Esophagus squamous epithelium (tissue), 5 donors: ENCODE measurements around the gene DCDC2B. TPM values are rescaled to one million over a fixed set of nuclear protein-coding genes. Genes with fewer than 3 reads are reported as not detected.
A peak's percentile ranks its signal among the peaks of the same experiment; 100 is the strongest.

ENCODE experiments used
- DNase-seq: peaks from one replicate; lab custom pipeline; 2025; lab: John Stamatoyannopoulos, UW
- H3K27ac ChIP-seq, 4 donors: fragments of 200-600 bp; sonication (generic); one replicate each; pipeline ENCODE4 v1.5.1; 2016 to 2019; ENCODE audit warnings: mild to moderate bottlenecking in 1 of 4
- H3K27me3 ChIP-seq, 4 donors: fragments of 200-600 bp; sonication (generic); 1 replicate in 3 of 4; 2 replicates in 1 of 4; pipeline versions ENCODE4 v1.5.1 to v1.6.0; 2017 to 2021; ENCODE audit warnings: antibody characterized with exemption in 1 of 4
- H3K36me3 ChIP-seq, 3 donors: fragments of 200-600 bp; sonication (generic); one replicate each; pipeline ENCODE4 v1.5.1; 2016 to 2019
- H3K4me1 ChIP-seq, 3 donors: fragments of 200-600 bp; sonication (generic); one replicate each; pipeline ENCODE4 v1.5.1; 2017 to 2019
- H3K4me3 ChIP-seq, 4 donors: fragments of 200-600 bp; sonication (generic); 1 replicate in 3 of 4; 2 replicates in 1 of 4; pipeline ENCODE4 v1.5.1; 2016 to 2019; ENCODE audit warnings: mild to moderate bottlenecking in 2 of 4, moderate library complexity in 1 of 4
- H3K9me3 ChIP-seq, 3 donors: fragments of 200-600 bp; sonication (generic); one replicate each; pipeline ENCODE4 v1.5.1; 2016 to 2019
- POLR2A ChIP-seq, 4 donors: fragments of 450-650 bp; IDR thresholded peaks; one replicate each; pipeline ENCODE4 v1.6.1; 2017; ENCODE audit warnings: antibody characterized with exemption in 4 of 4, mild to moderate bottlenecking in 4 of 4, moderate library complexity in 3 of 4
- WGBS, 2 donors: methylation state at CpG; one replicate each; pipeline ENCODE4 v1.1.5; 2018; 5-methylcytosine and 5-hydroxymethylcytosine counted together
- intact Hi-C: fragments of 100-400 bp; cut with DNase I; formaldehyde crosslinking; loops from one replicate; pipeline ENCODE4 v1.15.0; 2022
- total RNA-seq, 4 donors: library from RNA; depleted of rRNA; stranded (reverse); fragments of >200 nt; gene quantifications; one replicate each; pipeline ENCODE4 v1.1.0, GENCODE V29; 2016
- TF ChIP-seq, protein P1 (sequence below), 6 experiments: fragments of 450-650 bp in 4 of 6; fragments of 200-600 bp in 2 of 6; sonication (generic) in 2 of 6; IDR thresholded peaks; one replicate each; pipeline ENCODE4 v1.5.1; 2016 to 2019; ENCODE audit warnings: antibody characterized with exemption in 6 of 6, mild to moderate bottlenecking in 4 of 6, moderate library complexity in 4 of 6
- donor health status: DM: yes; HTN: yes; CAD: no.

Gene DCDC2B
- total RNA-seq, 4 donors from 2014 or later: not detected

DNA sequence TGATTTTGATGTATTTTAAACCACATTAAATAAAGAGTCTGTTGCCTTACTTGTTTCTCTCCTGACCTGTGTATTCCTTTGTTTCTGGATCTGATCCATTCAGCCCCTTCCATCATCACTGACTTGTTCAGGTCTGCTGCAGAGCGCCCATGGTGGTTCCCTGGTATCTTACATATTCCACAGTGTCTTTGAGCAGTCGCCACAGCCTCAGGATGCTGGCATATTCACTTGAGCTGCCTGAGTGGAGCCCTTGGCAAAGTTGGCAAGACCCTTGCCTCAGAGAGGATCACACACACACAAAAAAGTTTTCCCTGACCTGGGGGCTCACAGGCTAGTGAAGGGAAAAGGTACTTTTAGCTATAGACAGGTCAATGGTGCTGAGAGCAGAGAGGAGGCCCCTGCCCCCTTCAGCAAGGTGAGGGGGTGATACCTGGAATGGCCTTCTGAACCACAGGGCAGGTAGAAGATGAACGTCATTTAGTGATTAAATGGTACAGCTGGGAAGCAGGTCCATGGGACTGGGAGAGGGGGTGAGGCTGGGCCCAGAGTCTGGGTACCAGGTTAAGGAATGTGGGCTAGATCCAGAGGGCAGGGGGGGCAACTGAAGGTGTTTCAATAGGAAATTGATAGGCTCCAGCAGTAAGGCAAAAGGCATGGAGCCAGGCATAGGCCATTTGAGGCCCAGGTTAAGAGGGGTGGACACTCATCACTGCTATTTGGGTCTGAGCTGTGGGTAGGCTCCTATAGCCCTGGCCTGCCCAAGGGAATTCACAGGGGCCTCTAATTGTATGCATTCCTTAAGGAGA lies 10.4 kb upstream of the DCDC2B start:
- Histone ChIP-seq H3K36me3 (peaks cover 29 to 51% (median 33%) of the 10 kb centered on the region in 3 donors), H3K4me1 (peaks cover 7 to 40% (median 24%) of the 10 kb centered on the region in 3 donors), H3K9me3 (no peaks in the 10 kb centered on the region), H3K27ac (no peak overlapping the region), H3K4me3 (no peak overlapping the region), H3K27me3 (no peaks in the 10 kb centered on the region)
- intact Hi-C loops: no loop called here
- no peak for DNase-seq
- no peak for TF ChIP-seq POLR2A (IDR thresholded peaks at IDR 0.05)
- TF ChIP-seq, protein P1, sequence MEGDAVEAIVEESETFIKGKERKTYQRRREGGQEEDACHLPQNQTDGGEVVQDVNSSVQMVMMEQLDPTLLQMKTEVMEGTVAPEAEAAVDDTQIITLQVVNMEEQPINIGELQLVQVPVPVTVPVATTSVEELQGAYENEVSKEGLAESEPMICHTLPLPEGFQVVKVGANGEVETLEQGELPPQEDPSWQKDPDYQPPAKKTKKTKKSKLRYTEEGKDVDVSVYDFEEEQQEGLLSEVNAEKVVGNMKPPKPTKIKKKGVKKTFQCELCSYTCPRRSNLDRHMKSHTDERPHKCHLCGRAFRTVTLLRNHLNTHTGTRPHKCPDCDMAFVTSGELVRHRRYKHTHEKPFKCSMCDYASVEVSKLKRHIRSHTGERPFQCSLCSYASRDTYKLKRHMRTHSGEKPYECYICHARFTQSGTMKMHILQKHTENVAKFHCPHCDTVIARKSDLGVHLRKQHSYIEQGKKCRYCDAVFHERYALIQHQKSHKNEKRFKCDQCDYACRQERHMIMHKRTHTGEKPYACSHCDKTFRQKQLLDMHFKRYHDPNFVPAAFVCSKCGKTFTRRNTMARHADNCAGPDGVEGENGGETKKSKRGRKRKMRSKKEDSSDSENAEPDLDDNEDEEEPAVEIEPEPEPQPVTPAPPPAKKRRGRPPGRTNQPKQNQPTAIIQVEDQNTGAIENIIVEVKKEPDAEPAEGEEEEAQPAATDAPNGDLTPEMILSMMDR (IDR thresholded peaks at IDR 0.05): no peak
- WGBS, 2 donors: 75% methylated on average over 3 of the region's 3 CpGs

DNA sequence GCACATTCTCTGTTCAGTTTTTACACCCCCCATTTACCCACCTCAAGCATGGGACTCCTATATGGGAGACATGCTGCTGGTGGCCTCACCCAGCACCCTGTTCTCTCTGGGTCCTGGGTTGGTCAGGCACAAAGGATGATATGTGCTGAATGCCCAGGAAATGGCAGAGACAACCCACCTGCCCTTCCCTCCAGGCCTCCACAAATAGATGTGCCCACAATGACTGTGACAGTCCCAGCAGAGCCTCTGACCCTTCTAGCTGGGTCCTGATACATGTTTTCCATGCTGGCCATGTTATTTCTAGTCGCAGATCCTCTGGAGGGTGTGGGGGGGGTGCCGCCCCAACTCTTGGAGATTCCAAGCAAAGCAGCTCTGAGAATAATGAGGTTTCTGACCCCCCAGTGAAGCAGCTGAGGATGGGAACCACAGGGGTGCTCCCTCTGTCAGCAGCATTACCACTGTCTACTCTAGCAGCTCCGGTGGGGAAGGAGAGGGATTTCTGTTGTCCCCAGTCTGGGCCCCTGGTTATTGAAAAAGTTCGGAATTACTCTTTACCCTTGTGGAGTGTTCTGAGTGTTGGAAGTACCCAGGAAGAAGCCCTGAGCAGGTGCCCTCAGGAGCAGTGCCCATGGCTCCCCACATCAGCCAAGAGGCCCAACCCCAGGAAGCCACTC lies 9.7 kb upstream of the DCDC2B start:
- Histone ChIP-seq H3K27me3 (no peaks in the 10 kb centered on the region), H3K4me1 (peaks cover 7 to 40% (median 24%) of the 10 kb centered on the region in 3 donors), H3K36me3 (peaks cover 21 to 43% (median 27%) of the 10 kb centered on the region in 3 donors), H3K9me3 (no peaks in the 10 kb centered on the region), H3K27ac (peak overlapping the region in 3 of 4 donors; percentile 83 to 91 (median 87)), H3K4me3 (no peak overlapping the region)
- TF ChIP-seq POLR2A (IDR thresholded peaks at IDR 0.05): no peak
- TF ChIP-seq, protein P1 (IDR thresholded peaks at IDR 0.05): no peak
- DNase-seq: no peak
- WGBS, 2 donors: no CpG with 5 or more reads among the region's 4 CpGs
- intact Hi-C loops: no loop called here

DNA sequence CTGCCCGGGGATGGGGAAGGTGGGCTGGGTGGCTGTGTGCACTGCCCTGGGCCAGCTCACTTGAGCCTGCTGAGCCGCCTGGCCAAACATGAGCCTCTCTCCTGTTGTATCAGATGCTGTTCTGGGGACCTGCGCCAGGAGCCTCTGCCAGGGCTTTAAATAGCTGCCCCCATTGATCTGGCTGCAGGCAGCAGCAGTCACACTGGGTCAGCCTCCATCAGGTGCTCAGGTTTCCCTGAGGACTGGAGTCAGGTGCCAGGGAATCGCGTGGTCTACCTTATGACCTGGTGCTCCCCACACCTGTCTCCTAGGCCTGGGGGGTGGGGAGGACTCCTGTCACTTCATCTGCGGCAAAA lies 9.2 kb upstream of the DCDC2B start:
- Histone ChIP-seq H3K36me3 (peaks cover 18 to 38% (median 22%) of the 10 kb centered on the region in 3 donors), H3K4me1 (peaks cover 7 to 44% (median 25%) of the 10 kb centered on the region in 3 donors), H3K27ac (peak overlapping the region; percentile 74 to 91 (median 85)), H3K9me3 (no peaks in the 10 kb centered on the region), H3K4me3 (peak overlapping the region in 2 of 4 donors; percentile 64 to 88), H3K27me3 (no peaks in the 10 kb centered on the region)
- WGBS, 2 donors: 20 to 24% methylated on average over 2 to 4 of the region's 6 CpGs
- DNase-seq: no peak
- intact Hi-C loops: no loop called here
- TF ChIP-seq, protein P1 (IDR thresholded peaks at IDR 0.05): no peak
- TF ChIP-seq POLR2A (IDR thresholded peaks at IDR 0.05): no peak

DNA sequence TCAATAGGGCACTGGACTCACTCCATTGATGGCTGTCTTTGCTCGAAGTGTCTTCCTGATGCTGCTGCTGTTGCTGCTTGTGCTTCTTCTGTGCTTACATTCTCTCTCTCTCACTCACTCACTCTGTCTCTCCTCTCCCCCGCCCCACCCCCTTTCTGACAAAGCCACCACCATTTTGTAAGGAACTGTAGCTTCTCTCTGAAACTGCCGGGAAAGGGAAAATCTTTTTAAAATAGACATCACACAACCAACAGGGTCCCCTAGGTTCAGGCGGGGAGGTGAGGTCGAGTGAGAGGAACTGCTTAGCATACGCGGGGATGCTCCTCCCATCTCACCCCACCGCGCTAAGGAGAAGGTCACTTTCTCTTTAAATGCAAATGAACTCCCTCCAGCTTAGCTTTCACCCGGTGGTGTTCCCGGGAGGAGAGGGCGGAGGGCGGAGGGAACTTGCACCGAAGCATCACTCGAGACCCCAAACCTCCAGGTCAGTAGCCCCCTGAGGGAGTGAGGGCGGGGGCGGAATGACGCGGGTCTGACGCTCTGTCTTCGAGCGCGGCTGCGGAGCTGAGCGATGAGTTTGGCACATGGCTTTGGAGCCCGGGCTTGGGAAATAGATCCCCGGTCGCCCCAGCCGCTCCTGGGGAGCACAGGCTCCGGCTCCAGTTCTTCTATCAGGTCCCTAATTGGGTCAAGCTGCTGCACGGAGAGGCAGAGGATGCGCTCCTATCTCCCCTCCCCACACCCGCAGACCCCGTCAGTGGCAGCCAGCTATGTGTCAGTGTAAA lies 8.5 kb upstream of the DCDC2B start, which contains the start of gene CCDC28B:
Gene CCDC28B (plus strand): TSS at position 370 of the 785 bp plus-strand sequence. CDS start 1,341 bp downstream, outside the sequence.
- Histone ChIP-seq H3K27me3 (no peaks in the 10 kb centered on the region), H3K27ac (peak within 1 kb of the TSS; percentile 74 to 91 (median 85)), H3K4me3 (peak within 1 kb of the TSS; percentile 52 to 88 (median 63)), H3K36me3 (peaks cover 10 to 31% (median 15%) of the 10 kb centered on the region in 3 donors), H3K9me3 (no peaks in the 10 kb centered on the region), H3K4me1 (peaks cover 7 to 51% (median 31%) of the 10 kb centered on the region in 3 donors)
- intact Hi-C loops: no loop called here
- TF ChIP-seq, protein P1 (IDR thresholded peaks at IDR 0.05): no peak
- TF ChIP-seq POLR2A (IDR thresholded peaks at IDR 0.05): peak in 1 of 4 donors; percentile 5
- WGBS, 2 donors: 0 to 2% methylated on average over 9 of the region's 34 CpGs
- no peak for DNase-seq
